ENCODE results near the gene TYRO3.

DNA sequence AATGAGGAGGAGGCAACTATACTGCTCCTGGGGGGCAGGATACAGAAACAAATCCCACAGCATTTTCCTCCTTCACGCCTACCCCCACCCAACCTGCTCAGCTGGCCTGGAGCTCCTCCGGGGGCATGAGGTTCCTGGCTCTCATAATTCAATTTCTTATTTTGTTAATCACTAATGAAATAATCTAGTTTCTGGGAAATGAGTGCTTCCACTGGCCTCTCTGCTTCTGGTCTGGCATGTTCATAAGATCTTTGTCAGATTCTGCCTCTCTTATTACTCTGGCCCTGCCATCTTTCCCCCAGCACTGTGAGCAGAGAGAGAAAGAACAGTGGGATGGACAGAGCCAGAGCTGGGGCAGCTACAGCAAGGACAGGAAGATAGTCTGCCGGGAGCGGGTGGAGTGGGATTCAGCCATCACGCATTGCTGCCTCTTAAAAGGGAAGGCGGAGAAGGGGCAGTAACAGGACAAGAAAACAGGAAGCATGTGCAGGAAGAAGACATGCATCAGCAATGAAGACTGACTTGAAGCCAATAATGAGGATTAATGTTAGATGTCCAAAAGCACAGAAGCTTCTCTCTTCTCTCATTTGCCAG lies 28.6 kb upstream of the TYRO3 start:
- TF ChIP-seq POLR2A (IDR thresholded peaks at IDR 0.05; ENCODE audit: low read length) (no peak), GATA1 (IDR thresholded peaks at IDR 0.05; ENCODE audit: low read depth, low read length) (no peak)

Data from erythroblast (primary cell).